Measurements from ENCODE around the gene DMXL1.

Gene DMXL1

GRCh38 chr5:119293516-119293829, 222.6 kb downstream of the DMXL1 start:
- Histone ChIP-seq H3K4me3 (ENCODE audit: low read length in 2 of 2) (no peak overlapping the region), H3K4me1 (ENCODE audit: control insufficient read depth in 2 of 2, insufficient read depth in 2 of 2, low read length in 2 of 2) (peaks cover 4 to 7% of the 10 kb centered on the region in 2 donors), H3K9me3 (ENCODE audit: control insufficient read depth in 2 of 2, low read length in 2 of 2) (no peaks in the 10 kb centered on the region), H3K9ac (ENCODE audit: low read depth in 1 of 2, low read length in 2 of 2) (no peak overlapping the region), H3K27ac (ENCODE audit: low read depth in 2 of 2, low read length in 2 of 2) (no peak overlapping the region), H3K27me3 (ENCODE audit: control insufficient read depth in 2 of 2, insufficient read depth in 2 of 2, low read length in 2 of 2) (no peaks in the 10 kb centered on the region), H3K36me3 (ENCODE audit: control insufficient read depth in 2 of 2, insufficient read depth in 2 of 2, low read length in 2 of 2) (no peaks in the 10 kb centered on the region)

All from mucosa of rectum (tissue), 2 donors.